ENCODE results near the gene HS6ST3.
"Not testable (repeated sequence)": the region's sequence is repeated elsewhere in the genome, so short reads cannot be mapped to it uniquely, and the experiment has no call there.

Gene HS6ST3

GRCh38 chr13:96431044-96431581 lies 341.2 kb downstream of the HS6ST3 start:
- no peak for DNase-seq (ENCODE audit: low read depth in 2 of 2)

GRCh38 chr13:96444676-96445075 lies 354.8 kb downstream of the HS6ST3 start:
- no peak for DNase-seq (ENCODE audit: low read depth in 2 of 2)

GRCh38 chr13:96449920-96450319 lies 360.0 kb downstream of the HS6ST3 start:
- no peak for DNase-seq (ENCODE audit: low read depth in 2 of 2)

GRCh38 chr13:96450326-96451020 lies 360.6 kb downstream of the HS6ST3 start:
- no peak for DNase-seq (ENCODE audit: low read depth in 2 of 2)

- DNase-seq (ENCODE audit: low read depth in 2 of 2): no peak
Observed at GRCh38 chr13:96454466-96454865, 364.6 kb downstream of the HS6ST3 start.

GRCh38 chr13:96460609-96461008 lies 370.7 kb downstream of the HS6ST3 start:
- no peak for DNase-seq (ENCODE audit: low read depth in 2 of 2)

GRCh38 chr13:96473526-96474180 lies 383.7 kb downstream of the HS6ST3 start:
- DNase-seq (ENCODE audit: low read depth in 2 of 2): no peak

GRCh38 chr13:96474181-96474557 lies 384.3 kb downstream of the HS6ST3 start:
- no peak for DNase-seq (ENCODE audit: low read depth in 2 of 2)

GRCh38 chr13:96475103-96475502 lies 385.2 kb downstream of the HS6ST3 start:
- DNase-seq (ENCODE audit: low read depth in 2 of 2): no peak

- DNase-seq (ENCODE audit: low read depth in 2 of 2): no peak
Observed at GRCh38 chr13:96481482-96481881, 391.6 kb downstream of the HS6ST3 start.

GRCh38 chr13:96490496-96490989 lies 400.6 kb downstream of the HS6ST3 start:
- DNase-seq (ENCODE audit: low read depth in 2 of 2): no peak

- DNase-seq (ENCODE audit: low read depth in 2 of 2): no peak
Observed at GRCh38 chr13:96491103-96491502, 401.2 kb downstream of the HS6ST3 start.

- no peak for DNase-seq (ENCODE audit: low read depth in 2 of 2)
Observed at GRCh38 chr13:96492766-96493165, 402.9 kb downstream of the HS6ST3 start.

GRCh38 chr13:96499656-96500055 lies 409.7 kb downstream of the HS6ST3 start:
- DNase-seq (ENCODE audit: low read depth in 2 of 2): no peak

- no peak for DNase-seq (ENCODE audit: low read depth in 2 of 2)
Observed at GRCh38 chr13:96500953-96501352, 411.0 kb downstream of the HS6ST3 start.

- DNase-seq (ENCODE audit: low read depth in 2 of 2): no peak
Observed at GRCh38 chr13:96503481-96503880, 413.6 kb downstream of the HS6ST3 start.

GRCh38 chr13:96511587-96511986 lies 421.7 kb downstream of the HS6ST3 start:
- DNase-seq (ENCODE audit: low read depth in 2 of 2): no peak

GRCh38 chr13:96519380-96519779 lies 429.5 kb downstream of the HS6ST3 start:
- no peak for DNase-seq (ENCODE audit: low read depth in 2 of 2)

GRCh38 chr13:96524398-96525020 lies 434.6 kb downstream of the HS6ST3 start:
- not testable (repeated sequence) for DNase-seq (ENCODE audit: low read depth in 2 of 2)

GRCh38 chr13:96525715-96526114 lies 435.8 kb downstream of the HS6ST3 start:
- DNase-seq (ENCODE audit: low read depth in 2 of 2): no peak

GRCh38 chr13:96527497-96527896 lies 437.6 kb downstream of the HS6ST3 start:
- no peak for DNase-seq (ENCODE audit: low read depth in 2 of 2)

- no peak for DNase-seq (ENCODE audit: low read depth in 2 of 2)
Observed at GRCh38 chr13:96532804-96533203, 442.9 kb downstream of the HS6ST3 start.

GRCh38 chr13:96533408-96533807 lies 443.5 kb downstream of the HS6ST3 start:
- no peak for DNase-seq (ENCODE audit: low read depth in 2 of 2)

Data from stimulated activated CD8-positive, alpha-beta memory T cell treated with anti-CD3 and anti-CD28 coated beads, Interleukin-7, amount 100 ng/mL, for 1 hour (primary cell).